ENCODE measurements around the gene CLCN7. TPM values are rescaled to one million over a fixed set of nuclear protein-coding genes. Genes with fewer than 3 reads are reported as not detected.

CLCN7 gene
- total and polyA plus RNA-seq, 11 donors: 30.3 to 70.8 (median 33.6) TPM

DNA sequence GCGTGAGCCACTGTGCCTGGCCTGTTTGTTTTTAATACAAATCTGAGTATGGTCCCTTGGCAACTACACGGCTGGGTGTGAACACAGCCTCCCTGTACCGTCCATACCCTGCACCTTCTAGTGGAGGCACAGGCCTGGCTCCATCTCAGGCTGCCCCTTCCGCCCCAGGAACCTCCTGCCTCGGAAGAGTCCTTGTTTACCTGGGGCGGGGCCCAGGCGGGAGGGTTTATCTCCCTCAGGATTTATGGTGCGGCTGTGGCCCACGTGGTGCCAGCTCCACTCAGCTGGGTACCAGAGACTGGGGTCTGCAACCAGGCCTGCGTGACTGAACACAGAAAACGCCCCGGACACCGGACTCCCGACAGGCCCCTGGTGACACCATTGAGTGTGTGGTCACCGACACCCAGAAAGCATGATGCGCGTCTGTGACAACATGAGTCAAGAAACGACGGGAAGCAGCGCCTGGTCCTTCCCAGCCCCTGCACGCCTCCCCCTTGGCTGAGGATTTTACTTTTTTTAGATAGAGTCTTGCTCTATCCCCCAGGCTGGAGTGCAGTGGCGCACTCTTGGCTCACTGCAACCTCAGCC, 79.3 kb downstream of the CLCN7 start:
- Histone ChIP-seq H3K27ac (no peak overlapping the region), H3K4me1 (no peaks in the 10 kb centered on the region), H3K9me3 (no peaks in the 10 kb centered on the region), H3K27me3 (no peaks in the 10 kb centered on the region), H3K4me3 (no peak overlapping the region), H3K36me3 (peaks cover 0 to 87% (median 77%) of the 10 kb centered on the region in 9 donors)
- intact Hi-C loops (cut with DNase I): no loop called here
- DNase-seq (no peak), ATAC-seq (no peak)
- TF ChIP-seq POLR2A (IDR thresholded peaks at IDR 0.05): no peak
- TF ChIP-seq, protein P1, sequence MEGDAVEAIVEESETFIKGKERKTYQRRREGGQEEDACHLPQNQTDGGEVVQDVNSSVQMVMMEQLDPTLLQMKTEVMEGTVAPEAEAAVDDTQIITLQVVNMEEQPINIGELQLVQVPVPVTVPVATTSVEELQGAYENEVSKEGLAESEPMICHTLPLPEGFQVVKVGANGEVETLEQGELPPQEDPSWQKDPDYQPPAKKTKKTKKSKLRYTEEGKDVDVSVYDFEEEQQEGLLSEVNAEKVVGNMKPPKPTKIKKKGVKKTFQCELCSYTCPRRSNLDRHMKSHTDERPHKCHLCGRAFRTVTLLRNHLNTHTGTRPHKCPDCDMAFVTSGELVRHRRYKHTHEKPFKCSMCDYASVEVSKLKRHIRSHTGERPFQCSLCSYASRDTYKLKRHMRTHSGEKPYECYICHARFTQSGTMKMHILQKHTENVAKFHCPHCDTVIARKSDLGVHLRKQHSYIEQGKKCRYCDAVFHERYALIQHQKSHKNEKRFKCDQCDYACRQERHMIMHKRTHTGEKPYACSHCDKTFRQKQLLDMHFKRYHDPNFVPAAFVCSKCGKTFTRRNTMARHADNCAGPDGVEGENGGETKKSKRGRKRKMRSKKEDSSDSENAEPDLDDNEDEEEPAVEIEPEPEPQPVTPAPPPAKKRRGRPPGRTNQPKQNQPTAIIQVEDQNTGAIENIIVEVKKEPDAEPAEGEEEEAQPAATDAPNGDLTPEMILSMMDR (IDR thresholded peaks at IDR 0.05): no peak
- 93 to 94% (median 94%) methylated on average over 15 to 22 of the region's 22 CpGs for WGBS, 4 donors

Other genes with a start within 250 kb of the CLCN7 start
- not detected for gene TPSG1, start 249.8 kb downstream of the CLCN7 start, total RNA-seq
- gene TPSG1, start 249.8 kb downstream of the CLCN7 start, polyA plus RNA-seq: not detected
- gene TPSB2, start 244.8 kb downstream of the CLCN7 start, total RNA-seq: 10 to 100 TPM in 1 of 9 donors, 1 to 10 TPM in 7, not detected in 1; 2.1 to 18.1 (median 2.3) TPM
- 1 to 10 TPM; 2.0 to 4.3 TPM for gene TPSB2, start 244.8 kb downstream of the CLCN7 start, polyA plus RNA-seq
- gene TPSAB1, start 234.3 kb downstream of the CLCN7 start, total RNA-seq: 10 to 100 TPM in 1 of 9 donors, 1 to 10 TPM in 7, not detected in 1; 1.1 to 14.3 (median 3.5) TPM
- 1 to 10 TPM; 1.1 to 3.7 TPM for gene TPSAB1, start 234.3 kb downstream of the CLCN7 start, polyA plus RNA-seq
- gene TPSD1, start 219.0 kb downstream of the CLCN7 start, total RNA-seq: under 1 TPM in 1 of 9 donors, not detected in 8; 0.38 TPM
- under 1 TPM in 1 of 2 donors, not detected in 1; 0.17 TPM for gene TPSD1, start 219.0 kb downstream of the CLCN7 start, polyA plus RNA-seq
- gene UBE2I, start 165.4 kb downstream of the CLCN7 start, total RNA-seq: 100 to 1,000 TPM in 2 of 9 donors, 10 to 100 TPM in 7; 59.3 to 105 (median 85.9) TPM
- gene UBE2I, start 165.4 kb downstream of the CLCN7 start, polyA plus RNA-seq: 10 to 100 TPM; 67.2 to 73.4 TPM
- gene BAIAP3, start 141.4 kb downstream of the CLCN7 start, total RNA-seq: 1 to 10 TPM in 8 of 9 donors, under 1 TPM in 1; 0.88 to 4.0 (median 2.6) TPM
- 1 to 10 TPM; 1.7 to 2.6 TPM for gene BAIAP3, start 141.4 kb downstream of the CLCN7 start, polyA plus RNA-seq
- 100 to 1,000 TPM in 1 of 9 donors, 10 to 100 TPM in 8; 46.3 to 108 (median 58.9) TPM for gene TSR3, start 123.2 kb downstream of the CLCN7 start, total RNA-seq
- gene TSR3, start 123.2 kb downstream of the CLCN7 start, polyA plus RNA-seq: 10 to 100 TPM; 60.0 to 75.4 TPM
- 10 to 100 TPM; 25.4 to 54.2 (median 31.0) TPM for gene GNPTG, start 123.1 kb downstream of the CLCN7 start, total RNA-seq
- 10 to 100 TPM; 31.9 to 45.0 TPM for gene GNPTG, start 123.1 kb downstream of the CLCN7 start, polyA plus RNA-seq
- gene UNKL, start 60.3 kb downstream of the CLCN7 start, total RNA-seq: 10 to 100 TPM in 4 of 9 donors, 1 to 10 TPM in 5; 4.3 to 18.3 (median 9.4) TPM
- 1 to 10 TPM; 6.2 to 6.3 TPM for gene UNKL, start 60.3 kb downstream of the CLCN7 start, polyA plus RNA-seq
- 10 to 100 TPM in 7 of 9 donors, 1 to 10 TPM in 2; 8.9 to 21.3 (median 11.9) TPM for gene UQCC4, start 54.3 kb downstream of the CLCN7 start, total RNA-seq
- gene UQCC4, start 54.3 kb downstream of the CLCN7 start, polyA plus RNA-seq: 10 to 100 TPM; 10.9 to 34.2 TPM
- under 1 TPM in 4 of 9 donors, not detected in 5; 0.32 to 0.60 (median 0.41) TPM for gene PERCC1, start 44.0 kb downstream of the CLCN7 start, total RNA-seq
- under 1 TPM in 1 of 2 donors, not detected in 1; 0.11 TPM for gene PERCC1, start 44.0 kb downstream of the CLCN7 start, polyA plus RNA-seq
- 1 to 10 TPM in 2 of 9 donors, under 1 TPM in 5, not detected in 2; 0.31 to 1.5 (median 0.92) TPM for gene CCDC154, start 30.5 kb downstream of the CLCN7 start, total RNA-seq
- gene CCDC154, start 30.5 kb downstream of the CLCN7 start, polyA plus RNA-seq: under 1 TPM; 0.14 to 0.65 TPM
- gene PTX4, start 13.9 kb upstream of the CLCN7 start, total RNA-seq: under 1 TPM in 2 of 9 donors, not detected in 7; 0.20 to 0.23 TPM
- gene PTX4, start 13.9 kb upstream of the CLCN7 start, polyA plus RNA-seq: under 1 TPM in 1 of 2 donors, not detected in 1; 0.04 TPM
- 10 to 100 TPM; 11.8 to 29.6 (median 16.7) TPM for gene TELO2, start 18.3 kb upstream of the CLCN7 start, total RNA-seq
- gene TELO2, start 18.3 kb upstream of the CLCN7 start, polyA plus RNA-seq: 10 to 100 TPM; 22.7 to 27.0 TPM
- gene TMEM204, start 58.6 kb upstream of the CLCN7 start, total RNA-seq: 10 to 100 TPM; 14.0 to 64.2 (median 19.5) TPM
- 10 to 100 TPM; 29.0 to 37.4 TPM for gene TMEM204, start 58.6 kb upstream of the CLCN7 start, polyA plus RNA-seq
- gene IFT140, start 137.0 kb upstream of the CLCN7 start, total RNA-seq: 10 to 100 TPM in 1 of 9 donors, 1 to 10 TPM in 8; 6.0 to 10.1 (median 8.0) TPM
- 10 to 100 TPM in 1 of 2 donors, 1 to 10 TPM in 1; 4.8 to 10.2 TPM for gene IFT140, start 137.0 kb upstream of the CLCN7 start, polyA plus RNA-seq
- 10 to 100 TPM in 6 of 9 donors, 1 to 10 TPM in 3; 7.5 to 16.9 (median 10.7) TPM for gene CRAMP1, start 137.3 kb upstream of the CLCN7 start, total RNA-seq
- gene CRAMP1, start 137.3 kb upstream of the CLCN7 start, polyA plus RNA-seq: 1 to 10 TPM; 6.2 to 7.9 TPM
- gene JPT2, start 203.3 kb upstream of the CLCN7 start, total RNA-seq: 10 to 100 TPM; 11.7 to 50.4 (median 34.1) TPM
- 10 to 100 TPM; 11.0 to 76.1 TPM for gene JPT2, start 203.3 kb upstream of the CLCN7 start, polyA plus RNA-seq
- 10 to 100 TPM; 29.5 to 71.3 (median 63.1) TPM for gene MAPK8IP3, start 231.2 kb upstream of the CLCN7 start, total RNA-seq
- gene MAPK8IP3, start 231.2 kb upstream of the CLCN7 start, polyA plus RNA-seq: 10 to 100 TPM; 29.5 to 70.2 TPM

Measured in heart left ventricle (tissue), 16 donors.